GM18526 (cell line): ENCODE data around the gene PIGV.
A peak's percentile ranks its signal among the peaks of the same experiment; 100 is the strongest.

Experiments
- POLR2A ChIP-seq: IDR thresholded peaks from 3 replicates; pipeline ENCODE4 v1.6.1; 2011; ENCODE audit not compliant: insufficient read length; ENCODE audit errors: extremely low read depth

Gene PIGV

DNA sequence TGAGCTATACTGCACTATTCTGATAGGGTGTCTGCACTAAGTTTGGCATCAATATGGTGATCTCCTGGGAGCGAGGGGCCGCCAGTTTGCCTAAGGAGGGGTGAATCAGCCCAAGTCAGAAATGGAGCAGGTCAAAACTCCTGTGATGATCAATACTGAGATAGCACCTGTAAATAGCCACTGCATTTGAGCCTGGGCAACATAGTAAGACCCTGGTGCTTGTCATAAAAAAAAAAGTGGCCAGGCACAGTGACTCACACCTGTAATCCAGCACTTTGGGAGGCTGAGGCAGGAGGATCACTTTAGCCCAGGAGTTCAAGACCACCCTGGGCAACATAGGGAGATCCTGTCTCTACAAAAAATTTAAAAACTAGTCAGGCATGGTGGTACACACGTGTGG, 27.1 kb downstream of the PIGV start:
- no peak for TF ChIP-seq POLR2A

DNA sequence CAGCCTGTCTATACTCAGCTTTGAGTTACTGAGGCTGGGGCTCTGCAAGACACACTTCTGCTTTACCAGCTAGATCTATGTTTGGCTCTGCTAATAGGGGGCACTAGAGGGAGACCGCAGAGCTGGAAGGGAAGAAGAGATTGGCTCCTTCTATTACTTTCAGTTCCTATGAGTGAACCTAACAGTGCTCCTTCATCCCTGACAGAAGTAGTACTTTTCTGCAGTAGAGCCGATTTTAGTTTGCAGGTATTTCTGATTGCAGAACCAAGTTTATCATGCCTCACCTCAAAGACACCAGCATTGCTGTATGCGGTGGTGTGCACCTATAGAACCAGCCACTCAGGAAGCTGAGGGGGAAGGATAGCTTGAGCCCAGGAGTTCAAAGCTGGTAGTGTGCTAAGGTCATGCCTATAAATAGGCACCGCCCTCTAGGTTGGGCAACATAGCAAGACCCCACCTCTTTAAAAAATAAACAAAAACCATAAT, 33.1 kb downstream of the PIGV start:
- TF ChIP-seq POLR2A = no peak

DNA sequence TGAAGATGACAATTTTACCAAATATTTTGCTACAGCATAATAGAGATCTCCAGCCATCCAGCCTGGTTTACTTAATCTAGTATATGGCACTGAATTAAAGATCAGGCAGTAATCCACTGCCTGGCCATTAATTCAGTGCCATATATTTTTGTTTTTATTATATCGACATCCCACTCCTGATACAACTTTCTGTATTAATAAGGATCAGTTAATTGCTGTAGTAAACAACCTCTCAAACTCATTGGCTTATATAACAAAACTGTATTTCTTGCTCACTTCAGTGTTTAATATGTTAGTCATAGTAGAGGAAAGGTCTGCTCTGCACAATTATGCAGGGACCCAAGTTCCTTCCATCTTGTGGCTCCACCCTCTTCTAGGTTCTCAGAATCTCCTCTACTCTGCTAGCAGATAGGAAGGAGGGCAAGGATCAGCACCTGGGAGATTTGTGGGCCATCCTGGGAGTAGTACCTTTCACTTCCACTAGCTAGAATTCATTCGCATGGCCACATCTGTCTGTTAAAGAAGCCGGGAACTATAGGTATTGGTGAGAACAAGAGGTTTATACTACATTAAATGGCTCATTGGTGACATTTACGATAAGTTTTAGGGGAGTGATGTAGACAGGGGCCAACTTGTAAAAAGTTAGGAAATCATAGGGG, 35.1 kb downstream of the PIGV start:
- TF ChIP-seq POLR2A = no peak

DNA sequence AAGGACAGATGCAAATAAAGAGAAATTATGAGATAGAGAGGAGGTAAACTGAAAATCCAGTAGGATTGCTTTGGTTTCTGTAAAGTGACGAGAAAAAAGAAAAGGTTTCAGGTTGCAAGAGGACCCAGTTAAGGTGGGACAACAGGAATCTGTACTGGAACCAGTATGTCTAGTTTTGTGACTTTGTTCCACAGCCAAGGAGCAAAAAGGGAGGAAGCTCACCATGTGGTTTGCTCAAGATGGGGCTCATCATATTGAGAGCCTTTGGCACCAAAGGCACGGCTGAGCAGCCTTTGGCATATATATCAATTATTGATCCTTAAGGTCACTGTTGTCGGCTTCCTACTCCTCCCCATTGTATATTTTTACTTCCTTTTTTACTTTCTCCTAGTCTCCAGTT, 37.0 kb downstream of the PIGV start:
- TF ChIP-seq POLR2A = no peak

DNA sequence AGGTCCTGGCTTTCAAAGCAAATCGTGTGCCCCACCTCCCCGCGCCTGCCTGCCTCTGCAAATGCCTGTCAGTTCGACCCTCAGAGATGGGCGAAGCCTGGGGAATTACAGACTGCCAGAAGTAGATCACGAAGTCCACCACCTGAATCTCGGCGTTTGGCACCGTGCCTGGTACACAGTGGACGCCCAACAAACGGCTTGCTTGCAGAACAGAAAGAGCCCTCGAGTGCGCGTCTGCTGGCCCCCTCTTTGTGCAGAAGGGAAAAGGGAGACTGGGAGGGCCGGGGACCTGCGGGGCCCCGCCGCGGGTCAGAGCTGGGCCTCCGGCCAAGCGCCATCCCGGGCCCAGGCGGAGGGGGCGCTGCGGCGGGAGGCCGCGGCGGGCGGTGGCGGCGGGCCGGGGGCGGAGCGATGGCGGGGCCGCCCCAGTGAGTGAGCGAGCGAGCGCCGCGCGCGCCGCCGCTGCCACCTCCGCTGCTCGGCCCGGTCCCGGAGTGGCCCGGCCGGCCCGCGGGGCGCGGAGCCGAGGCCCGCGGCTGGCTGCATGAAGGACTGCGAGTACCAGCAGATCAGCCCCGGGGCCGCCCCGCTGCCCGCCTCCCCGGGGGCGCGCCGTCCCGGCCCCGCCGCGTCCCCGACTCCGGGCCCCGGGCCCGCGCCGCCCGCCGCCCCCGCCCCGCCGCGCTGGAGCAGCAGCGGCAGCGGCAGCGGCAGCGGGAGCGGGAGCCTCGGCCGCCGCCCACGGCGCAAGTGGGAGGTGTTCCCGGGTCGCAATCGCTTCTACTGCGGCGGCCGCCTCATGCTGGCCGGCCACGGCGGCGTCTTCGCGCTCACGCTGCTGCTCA, 38.7 kb downstream of the PIGV start, which contains the start of gene ZDHHC18:
ZDHHC18 (plus strand) TSS at position 428 of the 845 bp plus-strand sequence; CDS start at position 545, 117 bp downstream.
- TF ChIP-seq POLR2A = peak; percentile 77

DNA sequence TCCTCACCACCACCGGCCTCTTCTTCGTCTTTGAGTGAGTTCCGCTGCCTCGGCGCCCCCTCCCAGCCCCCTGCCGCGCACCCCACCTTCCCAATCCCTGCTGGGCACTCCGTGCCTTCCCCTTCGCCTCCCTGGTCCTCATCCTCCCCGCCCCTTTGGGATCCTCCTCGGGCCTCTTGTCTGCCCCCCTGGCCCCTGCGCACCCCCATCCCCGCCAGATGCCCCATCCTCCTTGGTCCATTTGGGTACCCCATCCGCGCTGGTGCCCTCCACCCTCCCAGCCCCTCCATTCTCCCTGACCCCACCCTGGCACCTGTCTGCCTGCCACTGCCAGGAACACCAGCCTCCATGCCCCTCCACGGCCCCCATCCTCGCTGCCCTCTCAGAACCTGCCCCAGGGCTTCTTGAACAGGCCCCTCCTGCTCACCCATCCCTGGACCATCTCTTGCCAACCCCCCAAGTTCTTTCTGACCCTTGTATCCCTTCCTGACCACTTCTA, 39.4 kb downstream of the PIGV start:
- no peak for TF ChIP-seq POLR2A

DNA sequence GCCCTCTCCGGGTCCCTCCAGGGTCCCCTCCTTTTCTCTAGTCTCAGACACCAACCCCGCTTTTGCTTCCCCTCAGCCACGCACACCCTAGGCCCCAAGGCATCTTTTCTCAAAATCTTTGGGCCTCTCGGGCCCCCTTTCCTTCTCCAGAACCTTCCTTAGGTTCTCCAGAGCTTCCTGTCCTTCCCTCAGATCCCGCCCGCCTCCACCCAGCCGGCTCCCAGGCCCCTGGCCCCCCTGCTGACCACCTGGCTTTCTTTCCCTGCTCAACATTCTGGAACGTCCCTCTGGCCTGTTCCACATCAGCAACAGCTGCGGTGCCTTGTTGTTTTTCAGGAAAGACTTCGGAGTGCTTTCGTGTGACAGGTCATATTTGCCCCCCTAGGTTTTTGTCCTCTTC, 39.9 kb downstream of the PIGV start:
- no peak for TF ChIP-seq POLR2A

DNA sequence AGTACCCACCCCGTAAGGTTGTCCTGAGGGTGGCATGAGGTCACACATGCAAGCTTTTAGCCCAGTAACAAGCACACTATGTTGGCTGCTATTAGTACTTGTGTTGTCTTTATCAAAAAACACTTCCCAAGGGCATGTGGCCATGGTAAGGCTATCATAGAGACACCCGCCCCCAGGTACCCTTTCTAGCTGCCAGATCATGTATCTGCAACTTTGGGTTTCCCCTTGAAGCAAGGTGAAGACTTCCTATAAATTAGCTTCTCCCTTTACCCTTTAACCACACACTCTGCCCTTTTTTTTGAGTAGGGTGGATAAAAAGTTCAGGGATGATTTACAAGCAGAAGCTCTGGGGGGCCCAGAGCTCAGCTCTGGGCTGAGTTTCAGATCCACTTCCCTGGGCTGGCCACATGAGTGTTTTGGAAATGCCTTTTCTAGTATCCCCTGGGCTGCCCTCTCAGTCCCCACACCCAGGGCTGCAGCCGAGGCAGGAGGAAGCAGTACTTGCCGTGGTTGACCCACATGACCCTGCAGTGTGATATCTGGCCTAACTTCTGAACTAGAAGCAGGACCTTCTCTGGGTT, 40.8 kb downstream of the PIGV start:
- no peak for TF ChIP-seq POLR2A

DNA sequence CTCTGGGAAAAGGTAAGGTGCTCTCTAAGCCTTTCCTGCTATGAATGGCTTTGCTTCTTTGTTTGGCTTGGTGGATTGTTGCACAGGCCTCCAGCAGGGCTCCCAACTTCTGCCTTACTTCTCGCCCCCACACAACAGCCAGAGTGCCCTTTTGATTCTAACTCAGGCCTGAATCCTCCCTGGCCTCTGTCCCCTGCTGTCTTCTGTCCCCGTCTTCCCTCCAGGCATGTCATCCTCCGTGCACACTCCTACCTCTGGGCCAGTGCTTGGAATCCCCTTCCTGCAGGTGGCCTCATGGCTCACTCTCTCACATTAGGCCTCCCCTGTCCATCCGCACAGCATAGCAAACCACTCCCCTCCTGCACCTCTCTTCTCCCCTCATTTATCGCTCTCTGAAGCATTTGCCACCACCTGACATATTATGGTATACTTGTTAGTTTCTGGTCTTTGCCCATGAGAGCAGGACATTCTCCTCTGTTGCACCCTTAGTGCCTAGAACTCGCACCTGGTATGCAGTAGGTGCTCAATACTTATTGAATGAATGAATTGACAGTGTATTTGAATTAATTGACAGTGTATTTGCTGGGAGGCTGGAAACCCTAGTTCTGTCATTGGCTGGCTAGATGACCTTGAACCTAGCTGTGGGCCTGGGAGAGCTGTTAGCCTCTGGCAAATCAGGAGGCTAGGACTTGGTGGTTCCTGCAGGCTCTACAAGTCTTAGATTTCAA, 41.6 kb downstream of the PIGV start:
- no peak for TF ChIP-seq POLR2A

DNA sequence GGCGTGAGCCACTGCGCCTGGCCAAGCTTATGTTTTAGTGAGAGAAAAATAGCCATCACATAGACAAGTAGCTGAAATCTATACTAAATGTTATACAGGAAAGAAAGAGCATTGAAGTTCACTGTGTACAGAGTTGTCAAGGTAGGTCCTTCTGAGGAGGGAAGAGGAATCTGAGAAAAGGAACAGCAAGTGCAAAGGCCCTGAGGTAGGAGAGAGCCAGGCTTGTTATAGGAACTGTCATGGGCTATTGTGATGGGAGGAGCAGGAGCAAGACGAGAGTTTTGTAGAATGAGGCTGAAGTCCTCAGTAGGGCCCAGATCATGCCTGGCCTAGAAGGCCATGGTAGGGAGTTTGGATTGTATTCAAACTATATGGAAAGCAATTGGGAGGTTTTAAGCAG, 43.3 kb downstream of the PIGV start:
- TF ChIP-seq POLR2A = no peak

DNA sequence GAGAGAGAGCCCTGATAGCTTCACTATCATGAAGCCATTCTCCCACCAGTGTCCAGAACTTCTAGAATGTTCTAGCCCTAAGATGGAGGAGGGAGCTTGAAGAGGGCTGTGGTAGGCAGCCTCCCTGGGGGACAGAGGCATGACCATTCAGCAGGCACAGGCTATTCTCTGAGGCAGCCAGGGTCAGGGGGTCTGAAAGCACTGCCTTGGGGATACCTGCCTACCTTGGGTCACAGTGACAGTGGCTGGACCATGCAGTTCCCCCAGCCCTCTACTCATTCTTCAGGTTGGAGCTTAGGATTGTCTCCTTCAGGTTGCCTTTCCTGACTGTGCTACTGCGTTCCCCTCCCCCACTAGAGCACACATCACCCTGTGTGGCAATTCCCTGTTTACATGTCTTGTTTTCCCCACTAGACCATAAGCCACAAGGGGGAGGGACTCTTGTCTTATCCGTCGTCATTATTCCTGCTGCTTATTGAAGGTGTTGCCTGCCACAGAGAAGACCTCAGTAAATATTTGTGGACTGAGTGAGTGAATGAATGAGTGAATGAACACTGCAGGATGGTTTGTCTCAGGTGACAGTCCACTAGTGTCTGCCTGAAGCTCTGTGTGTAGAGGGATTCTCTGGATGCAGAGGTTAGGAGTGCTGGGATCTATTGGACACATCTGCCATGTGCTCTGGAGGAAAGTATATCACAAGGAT, 43.9 kb downstream of the PIGV start:
- TF ChIP-seq POLR2A = no peak

DNA sequence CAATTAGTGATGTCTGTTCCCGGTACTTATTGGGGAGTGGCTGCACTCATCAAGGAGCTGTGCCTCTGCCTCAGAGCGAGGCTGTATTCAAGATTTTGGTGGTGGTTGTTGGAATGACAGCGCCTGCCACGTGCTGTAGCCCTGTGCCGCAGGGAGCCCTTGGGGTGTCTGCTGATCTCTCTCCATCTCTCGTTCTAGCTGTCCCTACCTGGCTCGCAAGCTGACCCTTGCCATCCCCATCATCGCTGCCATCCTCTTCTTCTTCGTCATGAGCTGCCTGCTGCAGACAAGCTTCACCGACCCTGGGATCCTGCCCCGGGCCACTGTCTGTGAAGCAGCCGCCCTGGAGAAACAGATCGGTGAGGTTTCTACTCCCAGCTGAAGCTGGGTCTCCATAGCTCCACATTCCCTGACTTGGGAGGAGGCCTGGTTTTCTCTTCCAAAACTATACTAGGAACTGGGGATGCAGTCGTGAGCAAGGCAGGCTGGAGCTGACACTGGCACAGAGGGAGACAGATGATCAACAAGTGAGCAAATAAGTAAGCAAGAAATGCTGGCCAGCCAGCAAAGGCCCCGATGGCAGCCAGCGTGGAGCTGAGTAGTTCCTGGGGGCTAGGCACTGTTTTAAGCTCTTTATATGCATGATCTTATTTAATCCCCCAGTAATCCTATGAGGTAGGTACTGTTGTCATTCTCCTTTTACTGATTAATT, 44.7 kb downstream of the PIGV start:
- no peak for TF ChIP-seq POLR2A

DNA sequence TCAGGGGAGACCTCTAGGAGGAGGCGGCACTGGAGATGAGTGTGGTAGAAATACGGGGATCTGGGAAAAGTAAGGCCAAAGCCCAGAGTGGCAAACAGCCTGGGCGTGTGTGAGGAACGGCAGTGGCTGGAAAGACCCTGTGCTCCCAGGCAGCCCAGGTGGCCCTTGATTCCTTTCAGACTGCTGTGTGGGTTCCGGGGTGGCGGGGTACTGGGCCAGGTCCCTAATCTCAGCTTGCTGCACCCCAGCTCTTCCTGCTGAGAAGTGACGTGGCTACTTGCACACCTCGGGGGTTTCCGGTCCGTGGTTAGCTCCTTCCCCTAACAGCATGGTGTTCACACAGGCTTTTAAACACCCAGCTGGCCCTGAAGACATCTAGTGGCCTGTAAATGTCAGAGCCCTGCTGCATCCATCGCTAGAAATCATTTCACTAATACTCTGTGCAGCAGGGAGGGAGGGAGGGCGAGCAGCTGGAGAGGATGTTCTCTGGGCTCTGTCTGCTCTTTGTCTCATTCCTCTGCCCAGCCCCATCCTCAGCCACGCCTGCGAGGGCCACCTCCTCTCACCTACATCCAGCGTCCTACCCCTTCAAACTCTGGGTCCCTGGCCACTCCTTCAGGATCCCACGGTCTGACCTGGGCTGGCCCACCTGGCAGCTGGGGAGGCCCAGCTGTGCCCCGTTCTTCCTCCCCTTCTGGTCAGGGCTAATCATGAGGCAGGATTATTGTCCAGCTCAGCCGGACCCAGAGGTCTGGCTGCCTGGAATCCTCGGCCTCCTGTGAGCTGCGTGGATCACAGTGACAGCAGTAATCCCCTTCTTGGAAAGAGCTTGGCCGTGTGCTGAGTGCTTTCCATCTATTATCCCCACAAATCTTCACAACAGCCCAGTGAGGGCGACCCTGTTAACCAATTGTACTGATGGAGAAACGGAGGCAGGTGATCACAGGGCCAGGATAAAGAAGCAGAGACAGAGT, 46.0 kb downstream of the PIGV start:
- peak; percentile 61 for TF ChIP-seq POLR2A
